Tibial nerve (tissue), 4 donors: ENCODE measurements around the gene DEFB118. TPM values are rescaled to one million over a fixed set of nuclear protein-coding genes. Genes with fewer than 3 reads are reported as not detected.

Source experiments
- DNase-seq, 2 donors: peaks; one replicate each; pipeline ENCODE4 v3.0.0-alpha.2; 2019; ENCODE audit warnings: low spot score in 2 of 2
- H3K27ac ChIP-seq, 4 donors: fragments of 200-600 bp; sonication (generic) in 3 of 4; one replicate each; pipeline ENCODE4 v1.5.1; 2017 to 2019; ENCODE audit warnings: mild to moderate bottlenecking in 1 of 4
- H3K27me3 ChIP-seq, 2 donors: fragments of 200-600 bp; sonication (generic) in 1 of 2; one replicate each; pipeline versions ENCODE4 v1.5.1 to v1.6.0; 2017 to 2019
- H3K36me3 ChIP-seq, 3 donors: fragments of 200-600 bp; sonication (generic); one replicate each; pipeline ENCODE4 v1.5.1; 2018 to 2019
- H3K4me1 ChIP-seq, 4 donors: fragments of 200-600 bp; sonication (generic) in 3 of 4; one replicate each; pipeline ENCODE4 v1.5.1; 2017 to 2019
- H3K4me3 ChIP-seq, 4 donors: fragments of 200-600 bp; sonication (generic) in 3 of 4; one replicate each; pipeline ENCODE4 v1.5.1; 2017 to 2019; ENCODE audit warnings: mild to moderate bottlenecking in 1 of 4, moderate library complexity in 1 of 4
- H3K9me3 ChIP-seq, 4 donors: fragments of 200-600 bp; sonication (generic) in 3 of 4; one replicate each; pipeline ENCODE4 v1.5.1; 2017 to 2019
- CTCF ChIP-seq, 5 experiments: fragments of 200-600 bp in 3 of 5; fragments of 450-650 bp in 2 of 5; sonication (generic) in 3 of 5; IDR thresholded peaks; one replicate each; pipeline ENCODE4 v1.5.1; 2016 to 2019; ENCODE audit warnings: antibody characterized with exemption in 5 of 5, mild to moderate bottlenecking in 3 of 5, moderate library complexity in 2 of 5
- EP300 ChIP-seq, 2 donors: sonication (generic); formaldehyde crosslinking; IDR thresholded peaks; one replicate each; pipeline ENCODE4 v1.6.1; 2017; ENCODE audit warnings: antibody characterized with exemption in 2 of 2, mild to moderate bottlenecking in 1 of 2
- POLR2A ChIP-seq, 2 donors: fragments of 450-650 bp; IDR thresholded peaks; one replicate each; pipeline ENCODE4 v1.6.1; 2017; ENCODE audit warnings: antibody characterized with exemption in 2 of 2, mild to moderate bottlenecking in 2 of 2, moderate library complexity in 2 of 2
- WGBS, 2 donors: methylation state at CpG; one replicate each; pipeline ENCODE4 v1.1.5; 2018; 5-methylcytosine and 5-hydroxymethylcytosine counted together
- total RNA-seq, 4 donors: library from RNA; depleted of rRNA; stranded (reverse); fragments of >200 nt; gene quantifications; one replicate each; pipeline ENCODE4 v1.1.0, GENCODE V29; 2016

Gene DEFB118
- not detected for total RNA-seq

- H3K9me3 ChIP-seq, result peaks cover 0 to 14% (median 0%) of the 10 kb centered on the region in 4 donors
- no peak within 1 kb of the TSS for H3K27ac ChIP-seq
- TF ChIP-seq POLR2A (IDR thresholded peaks at IDR 0.05) (no peak), CTCF (IDR thresholded peaks at IDR 0.05) (no peak), EP300 (IDR thresholded peaks at IDR 0.05) (no peak)
- WGBS, 2 donors, result 67 to 87% methylated on average over 2 of the region's 2 CpGs
- no peaks in the 10 kb centered on the region for H3K4me1 ChIP-seq
- no peak for DNase-seq
- no peak within 1 kb of the TSS for H3K4me3 ChIP-seq
- no peaks in the 10 kb centered on the region for H3K27me3 ChIP-seq
- H3K36me3 ChIP-seq, result no peaks in the 10 kb centered on the region
Observed at GRCh38 chr20:31368301-31368700, at the start of gene DEFB118. DEFB118 (plus strand) TSS chr20:31368601; CDS start chr20:31368651, 50 bp downstream.

DNA sequence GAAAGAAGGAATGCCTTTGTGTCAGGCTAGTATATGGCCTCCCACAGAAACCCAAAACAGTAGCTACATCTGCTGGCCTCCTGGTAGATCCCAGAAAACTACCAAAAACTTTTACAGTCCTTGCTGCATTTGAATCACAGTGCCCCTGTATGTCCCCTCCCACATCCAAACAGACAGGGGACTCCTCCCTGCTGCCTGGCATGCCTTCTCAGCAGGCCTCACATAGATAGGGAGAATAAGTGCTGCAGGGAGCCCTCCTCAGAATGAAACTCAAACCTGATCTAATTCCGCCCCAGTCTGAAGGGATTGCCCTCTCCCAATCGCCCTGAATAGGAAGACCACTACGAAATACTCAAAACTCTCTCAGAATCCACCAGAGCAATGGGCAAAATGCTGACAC is 45.9 kb upstream of the DEFB118 start:
- H3K4me3 ChIP-seq, result no peak overlapping the region
- H3K27ac ChIP-seq, result no peak overlapping the region
- peaks cover 0 to 40% (median 0%) of the 10 kb centered on the region in 4 donors for H3K9me3 ChIP-seq
- no peak for DNase-seq
- H3K4me1 ChIP-seq, result no peaks in the 10 kb centered on the region
- no peaks in the 10 kb centered on the region for H3K27me3 ChIP-seq
- WGBS, 2 donors, result 59 to 73% methylated on average over 3 of the region's 3 CpGs
- TF ChIP-seq CTCF (IDR thresholded peaks at IDR 0.05), result no peak
- TF ChIP-seq POLR2A (IDR thresholded peaks at IDR 0.05), result no peak
- TF ChIP-seq EP300 (IDR thresholded peaks at IDR 0.05), result no peak
- no peaks in the 10 kb centered on the region for H3K36me3 ChIP-seq

DNA sequence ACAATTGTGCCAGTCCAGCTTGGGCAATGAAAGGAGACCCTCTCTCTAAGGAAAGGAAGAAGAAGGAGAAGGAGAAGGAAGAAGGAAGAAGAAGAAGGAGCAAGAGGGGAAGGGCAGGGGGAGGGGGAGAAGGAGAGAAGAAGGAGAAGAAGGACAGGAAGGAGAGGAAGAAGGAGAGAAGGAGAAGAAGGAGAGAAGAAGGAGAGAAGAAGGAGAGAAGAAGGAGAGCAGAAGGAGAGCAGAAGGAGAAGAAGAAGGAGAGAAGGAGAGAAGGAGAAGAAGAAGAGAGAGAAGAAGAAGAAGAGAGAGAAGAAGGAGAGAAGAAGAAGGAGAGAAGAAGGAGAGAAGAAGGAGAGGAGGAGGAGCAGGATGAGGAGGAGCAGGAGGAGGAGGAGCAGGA is 37.5 kb upstream of the DEFB118 start:
- H3K27me3 ChIP-seq, result no peaks in the 10 kb centered on the region
- DNase-seq, result no peak
- no peaks in the 10 kb centered on the region for H3K36me3 ChIP-seq
- TF ChIP-seq EP300 (IDR thresholded peaks at IDR 0.05) (no peak), CTCF (IDR thresholded peaks at IDR 0.05) (no peak), POLR2A (IDR thresholded peaks at IDR 0.05) (no peak)
- H3K4me1 ChIP-seq, result no peaks in the 10 kb centered on the region
- no peak overlapping the region for H3K27ac ChIP-seq
- peaks cover 0 to 37% (median 0%) of the 10 kb centered on the region in 4 donors for H3K9me3 ChIP-seq
- no peak overlapping the region for H3K4me3 ChIP-seq

DNA sequence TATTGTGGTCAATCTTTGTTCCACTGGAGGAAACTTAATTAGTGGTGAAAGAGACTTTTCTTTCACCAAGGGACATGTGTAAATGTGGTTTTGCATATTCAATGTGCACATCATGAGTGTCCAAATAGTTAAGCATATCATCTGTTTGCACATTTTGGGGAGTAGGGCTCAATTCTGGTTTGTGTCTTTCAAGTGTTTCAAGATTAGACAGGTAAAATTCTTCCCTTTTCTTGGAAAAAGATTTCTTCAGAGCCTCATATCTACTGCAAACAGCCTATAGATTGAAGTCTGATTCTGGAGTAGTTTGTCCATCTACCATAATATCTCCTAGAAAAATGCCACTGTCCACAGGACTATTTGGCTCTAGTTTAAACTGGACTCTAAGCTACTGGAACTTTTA is 26.9 kb upstream of the DEFB118 start:
- Histone ChIP-seq H3K4me3 (no peak overlapping the region), H3K36me3 (no peaks in the 10 kb centered on the region), H3K27me3 (no peaks in the 10 kb centered on the region), H3K27ac (no peak overlapping the region), H3K4me1 (no peaks in the 10 kb centered on the region), H3K9me3 (no peaks in the 10 kb centered on the region)
- no peak for DNase-seq
- TF ChIP-seq EP300 (IDR thresholded peaks at IDR 0.05) (no peak), CTCF (IDR thresholded peaks at IDR 0.05) (no peak), POLR2A (IDR thresholded peaks at IDR 0.05) (no peak)

GRCh38 chr20:31355981-31356380 is 12.4 kb upstream of the DEFB118 start:
- 69 to 70% methylated on average over 1 of the region's 1 CpG for WGBS, 2 donors
- peaks cover 0 to 16% (median 0%) of the 10 kb centered on the region in 4 donors for H3K9me3 ChIP-seq
- H3K27me3 ChIP-seq, result no peaks in the 10 kb centered on the region
- H3K27ac ChIP-seq, result no peak overlapping the region
- DNase-seq, result no peak
- H3K36me3 ChIP-seq, result no peaks in the 10 kb centered on the region
- no peak for TF ChIP-seq EP300 (IDR thresholded peaks at IDR 0.05)
- no peak for TF ChIP-seq CTCF (IDR thresholded peaks at IDR 0.05)
- no peak for TF ChIP-seq POLR2A (IDR thresholded peaks at IDR 0.05)
- no peaks in the 10 kb centered on the region for H3K4me1 ChIP-seq
- no peak overlapping the region for H3K4me3 ChIP-seq
